ENCODE measurements around the gene SULT4A1. TPM values are rescaled to one million over a fixed set of nuclear protein-coding genes. Genes with fewer than 3 reads are reported as not detected.

SULT4A1 gene
- total and polyA plus RNA-seq, 2 of the 4 experiments (the other 2 are of a cell fraction) = 1.1 to 5.2 TPM

GRCh38 chr22:43828725-43828997 lies 33.7 kb downstream of the SULT4A1 start:
- Histone ChIP-seq H3K9me1 (ENCODE audit: insufficient read depth, low read length) (peaks cover 13% of the 10 kb centered on the region), H2BK120ac (ENCODE audit: low read depth, low read length) (peak overlapping the region; percentile 60), H2AK9ac (replicated peaks; ENCODE audit: low read depth, low read length, poor library complexity) (no peak overlapping the region), H3K27me3 (ENCODE audit: control insufficient read depth, insufficient read depth, low read length) (no peaks in the 10 kb centered on the region), H3K4me3 (ENCODE audit: insufficient read depth, low read depth, low read length) (no peak overlapping the region), H3K56ac (ENCODE audit: extremely low read depth, insufficient read depth, low read length) (no peak overlapping the region), H3K4ac (ENCODE audit: low read depth, low read length) (0 out of 2 replicates have a peak overlapping the region, but pooled peaks have one; percentile 46), H3K4me2 (ENCODE audit: low read depth, low read length) (0 out of 2 replicates have a peak overlapping the region, but pooled peaks have one; percentile 2), H2AFZ (replicated peaks; ENCODE audit: low read length, poor library complexity) (peak overlapping the region; percentile 73), H2BK15ac (ENCODE audit: low read depth, low read length) (no peak overlapping the region), H2AK5ac (ENCODE audit: low read depth, low read length) (peak overlapping the region; percentile 73; the same call in 1 of the 2 replicates), H3K9ac (ENCODE audit: low read depth, low read length) (no peak overlapping the region), H4K91ac (ENCODE audit: insufficient read depth, low read depth, low read length) (0 out of 2 replicates have a peak overlapping the region, but pooled peaks have one; percentile 56), H2BK20ac (ENCODE audit: low read depth, low read length) (peak overlapping the region; percentile 16; the same call in 1 of the 2 replicates), H4K8ac (ENCODE audit: low read depth in 2 of 2, low read length in 2 of 2) (peak overlapping the region in 1 of 2 experiments; percentile 8; a peak in 2 of 4 replicates), H3K14ac (replicated peaks; ENCODE audit: low read depth, low read length) (no peak overlapping the region), H3K4me1 (ENCODE audit: control insufficient read depth, insufficient read depth, low read length) (peaks cover 44% of the 10 kb centered on the region), H3K27ac (ENCODE audit: insufficient read depth, low read length) (peak overlapping the region; percentile 69), H3K79me1 (ENCODE audit: low read depth in 1 of 2, low read length in 2 of 2) (no peaks in the 10 kb centered on the region), H4K20me1 (ENCODE audit: insufficient read depth, low read length) (no peaks in the 10 kb centered on the region; the same call in 1 of the 2 replicates), H4K5ac (ENCODE audit: low read depth, low read length) (peak overlapping the region; percentile 31; the same call in 1 of the 2 replicates), H3K9me3 (ENCODE audit: control insufficient read depth, insufficient read depth, low read length) (no peaks in the 10 kb centered on the region), H3K23ac (ENCODE audit: low read depth, low read length) (no peak overlapping the region), H3K18ac (ENCODE audit: low read depth, low read length) (peak overlapping the region; percentile 17; the same call in 1 of the 2 replicates), H2BK5ac (ENCODE audit: low read depth, low read length, poor library complexity, severe bottlenecking) (peak overlapping the region; percentile 56), H3K36me3 (ENCODE audit: control insufficient read depth, insufficient read depth, low read length) (no peaks in the 10 kb centered on the region)
- WGBS, 2 experiments (ENCODE audit: extremely low coverage in 2 of 2, insufficient read length in 1 of 2) = 48% methylated on average over 3 of the region's 6 CpGs; no CpG with 5 or more reads in 1 of the 2 experiments
- dilution Hi-C loops (cut with HindIII; ENCODE audit: low sequenced_read_pairs, unreplicated experiment) (no loop called here), intact Hi-C loops (cut with micrococcal nuclease) (no loop called here), in situ Hi-C loops (cut with MboI; ENCODE audit: low sequenced_read_pairs) (no loop called here)
- DNase-seq (peak; percentile 14), ATAC-seq (ENCODE audit: low read depth) (peak; percentile 46)
- POLR2A ChIA-PET (ENCODE audit: unreplicated experiment) = no interaction called here
- CTCF ChIA-PET = interaction anchor here (0.5 kb wide), 1 partner anchor 134 kb away, joined by 4 read pairs; no protein-coding TSS in a partner anchor
- BruUV-seq (replicated peaks) = no TSS peak
- TF ChIP-seq MXI1 (IDR thresholded peaks at IDR 0.05; ENCODE audit: borderline replicate concordance, low read depth, low read length) = no peak
- no peak for TF ChIP-seq POLR2A (IDR thresholded peaks at IDR 0.05; ENCODE audit: low read depth, low read length)
- no peak for TF ChIP-seq FOS (IDR thresholded peaks at IDR 0.05; ENCODE audit: low read depth, low read length)
- TF ChIP-seq BHLHE40 (IDR thresholded peaks at IDR 0.05; ENCODE audit: low read depth, low read length) = no peak
- TF ChIP-seq CTCF (conservative IDR thresholded peaks at IDR 0.05; ENCODE audit: low read depth, low read length) = no peak
- no peak for TF ChIP-seq CHD1 (IDR thresholded peaks at IDR 0.05; ENCODE audit: low read depth, low read length)
- no peak for TF ChIP-seq MAFK (IDR thresholded peaks at IDR 0.05; ENCODE audit: low read depth, low read length)
- TF ChIP-seq USF2 (IDR thresholded peaks at IDR 0.05; ENCODE audit: low read depth, low read length) = no peak
- TF ChIP-seq MAZ (IDR thresholded peaks at IDR 0.05; ENCODE audit: borderline replicate concordance, low read depth, low read length) = no peak
- TF ChIP-seq RCOR1 (IDR thresholded peaks at IDR 0.05; ENCODE audit: insufficient replicate concordance, low read length) = no peak
- no peak for TF ChIP-seq CEBPB (IDR thresholded peaks at IDR 0.05; ENCODE audit: low read depth, low read length)
- no peak for TF ChIP-seq ELK1 (IDR thresholded peaks at IDR 0.05; ENCODE audit: borderline replicate concordance, low read depth, low read length)
- no peak for TF ChIP-seq RFX5 (IDR thresholded peaks at IDR 0.05; ENCODE audit: low read depth, low read length)
- TF ChIP-seq NFE2L2 (IDR thresholded peaks at IDR 0.05; ENCODE audit: low read depth, low read length) = no peak
- TF ChIP-seq SMC3 (IDR thresholded peaks at IDR 0.05; ENCODE audit: low read depth, low read length) = no peak
- TF ChIP-seq RAD21 (IDR thresholded peaks at IDR 0.05; ENCODE audit: low read length) = no peak
